ENCODE measurements around the gene CDKN2AIP.
A peak's percentile ranks its signal among the peaks of the same experiment; 100 is the strongest.

The CDKN2AIP gene

DNA sequence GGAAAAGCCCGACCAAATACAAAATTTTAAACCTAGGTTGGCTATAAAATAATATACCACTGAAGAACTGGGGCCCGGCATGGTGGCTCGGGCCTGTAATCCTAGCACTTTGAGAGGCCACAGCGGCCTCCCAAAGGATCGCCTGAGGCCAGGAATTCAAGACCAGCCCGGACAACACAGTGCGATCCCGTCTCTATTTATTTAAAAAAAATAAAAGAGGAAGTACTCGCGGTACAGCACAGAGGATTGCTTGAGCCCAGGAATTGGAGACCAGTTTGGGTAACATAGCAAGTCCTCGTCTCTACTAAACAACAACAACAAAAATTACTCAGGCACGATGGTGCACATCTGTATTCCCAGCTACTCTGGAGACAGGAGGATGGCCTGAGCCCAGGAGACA is 44.8 kb upstream of the CDKN2AIP start:
- H3K4me3 ChIP-seq (ENCODE audit: low read length), result no peak overlapping the region
- no peak for DNase-seq (ENCODE audit: low read depth)
- TF ChIP-seq, protein P1, sequence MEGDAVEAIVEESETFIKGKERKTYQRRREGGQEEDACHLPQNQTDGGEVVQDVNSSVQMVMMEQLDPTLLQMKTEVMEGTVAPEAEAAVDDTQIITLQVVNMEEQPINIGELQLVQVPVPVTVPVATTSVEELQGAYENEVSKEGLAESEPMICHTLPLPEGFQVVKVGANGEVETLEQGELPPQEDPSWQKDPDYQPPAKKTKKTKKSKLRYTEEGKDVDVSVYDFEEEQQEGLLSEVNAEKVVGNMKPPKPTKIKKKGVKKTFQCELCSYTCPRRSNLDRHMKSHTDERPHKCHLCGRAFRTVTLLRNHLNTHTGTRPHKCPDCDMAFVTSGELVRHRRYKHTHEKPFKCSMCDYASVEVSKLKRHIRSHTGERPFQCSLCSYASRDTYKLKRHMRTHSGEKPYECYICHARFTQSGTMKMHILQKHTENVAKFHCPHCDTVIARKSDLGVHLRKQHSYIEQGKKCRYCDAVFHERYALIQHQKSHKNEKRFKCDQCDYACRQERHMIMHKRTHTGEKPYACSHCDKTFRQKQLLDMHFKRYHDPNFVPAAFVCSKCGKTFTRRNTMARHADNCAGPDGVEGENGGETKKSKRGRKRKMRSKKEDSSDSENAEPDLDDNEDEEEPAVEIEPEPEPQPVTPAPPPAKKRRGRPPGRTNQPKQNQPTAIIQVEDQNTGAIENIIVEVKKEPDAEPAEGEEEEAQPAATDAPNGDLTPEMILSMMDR (IDR thresholded peaks at IDR 0.05; ENCODE audit: insufficient read depth, low read depth, low read length, missing control alignments), result no peak

DNA sequence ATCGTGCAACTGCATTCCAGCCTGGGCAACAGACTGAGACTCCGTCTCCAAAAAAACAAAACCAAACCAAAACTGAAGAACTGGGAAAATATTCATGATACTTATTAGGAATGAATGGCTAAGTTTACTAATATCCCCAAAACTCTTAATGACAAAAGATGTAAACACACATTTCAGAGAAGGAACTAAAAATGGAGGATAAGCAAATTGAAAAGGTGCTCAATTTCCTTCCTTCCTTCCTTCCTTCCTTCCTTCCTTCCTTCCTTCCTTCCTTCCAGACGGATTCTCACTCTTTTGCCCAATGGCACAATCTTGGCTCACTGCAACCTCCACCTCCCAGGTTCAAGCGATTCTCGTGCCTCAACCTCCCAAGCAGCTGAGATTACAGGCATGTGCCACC is 44.4 kb upstream of the CDKN2AIP start:
- no peak for DNase-seq (ENCODE audit: low read depth)
- H3K4me3 ChIP-seq (ENCODE audit: low read length), result no peak overlapping the region
- TF ChIP-seq, protein P1 (IDR thresholded peaks at IDR 0.05; ENCODE audit: insufficient read depth, low read depth, low read length, missing control alignments), result no peak

DNA sequence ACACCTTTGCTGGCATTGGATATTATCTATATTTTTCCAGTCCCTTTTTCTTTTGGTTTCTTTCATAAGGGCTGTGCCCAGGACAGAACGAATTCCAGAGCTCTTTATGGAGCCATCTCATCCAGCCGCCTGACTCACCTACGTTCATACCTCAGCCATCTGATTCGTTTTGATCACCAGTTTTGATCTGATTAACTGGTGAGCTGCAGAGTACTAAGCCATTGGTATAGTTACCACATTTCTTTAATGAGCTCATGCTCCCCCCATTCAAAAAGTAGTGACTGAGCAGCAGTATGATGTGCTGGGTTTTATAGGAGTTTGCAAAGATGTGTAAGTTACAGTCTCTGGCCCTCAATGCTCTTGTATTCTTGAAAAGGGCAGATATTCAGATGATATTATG is 43.0 kb upstream of the CDKN2AIP start:
- DNase-seq (ENCODE audit: low read depth), result peak; percentile 11
- TF ChIP-seq, protein P1 (IDR thresholded peaks at IDR 0.05; ENCODE audit: insufficient read depth, low read depth, low read length, missing control alignments), result no peak
- no peak overlapping the region for H3K4me3 ChIP-seq (ENCODE audit: low read length)

DNA sequence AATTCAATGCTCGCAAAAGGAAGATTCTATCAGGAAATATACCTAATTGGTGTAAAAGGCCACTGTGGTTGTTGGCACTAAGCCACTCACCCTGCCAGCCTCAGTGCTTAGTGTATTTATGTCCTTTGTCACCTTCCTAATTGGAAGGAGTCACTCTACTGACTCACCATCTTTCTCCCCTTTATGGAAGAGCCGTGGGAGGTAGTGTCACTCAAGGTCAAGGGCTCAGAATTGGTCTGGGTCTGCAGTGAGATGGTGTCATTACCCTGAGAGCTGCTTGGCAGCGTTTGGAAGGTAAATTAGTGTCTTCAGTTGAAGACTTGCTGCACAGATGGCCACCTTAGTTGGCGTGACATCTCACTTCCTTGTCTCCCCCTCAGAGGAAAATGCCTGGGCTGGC is 41.7 kb upstream of the CDKN2AIP start:
- TF ChIP-seq, protein P1 (IDR thresholded peaks at IDR 0.05; ENCODE audit: insufficient read depth, low read depth, low read length, missing control alignments), result no peak
- no peak overlapping the region for H3K4me3 ChIP-seq (ENCODE audit: low read length)
- no peak for DNase-seq (ENCODE audit: low read depth)

DNA sequence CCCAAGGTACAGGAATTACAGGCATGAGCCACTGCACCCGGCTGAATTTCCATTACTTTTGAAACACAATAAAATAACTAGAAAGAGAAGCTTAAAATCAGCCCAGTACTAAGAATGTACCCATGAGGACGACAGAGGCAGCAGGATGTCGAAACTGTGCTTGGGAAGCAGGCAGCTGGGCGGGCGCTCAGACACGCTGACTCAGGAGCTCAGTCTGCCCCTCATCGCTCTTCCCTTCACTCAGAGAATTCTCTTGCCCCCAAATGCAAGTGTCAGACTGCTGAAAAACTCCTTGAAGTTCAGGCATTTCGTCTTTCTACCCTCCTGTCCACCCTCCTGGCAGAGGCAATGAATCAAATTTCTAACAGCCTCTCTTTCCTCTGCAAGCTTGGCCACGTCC is 41.0 kb upstream of the CDKN2AIP start:
- TF ChIP-seq, protein P1 (IDR thresholded peaks at IDR 0.05; ENCODE audit: insufficient read depth, low read depth, low read length, missing control alignments), result no peak
- no peak overlapping the region for H3K4me3 ChIP-seq (ENCODE audit: low read length)
- no peak for DNase-seq (ENCODE audit: low read depth)

DNA sequence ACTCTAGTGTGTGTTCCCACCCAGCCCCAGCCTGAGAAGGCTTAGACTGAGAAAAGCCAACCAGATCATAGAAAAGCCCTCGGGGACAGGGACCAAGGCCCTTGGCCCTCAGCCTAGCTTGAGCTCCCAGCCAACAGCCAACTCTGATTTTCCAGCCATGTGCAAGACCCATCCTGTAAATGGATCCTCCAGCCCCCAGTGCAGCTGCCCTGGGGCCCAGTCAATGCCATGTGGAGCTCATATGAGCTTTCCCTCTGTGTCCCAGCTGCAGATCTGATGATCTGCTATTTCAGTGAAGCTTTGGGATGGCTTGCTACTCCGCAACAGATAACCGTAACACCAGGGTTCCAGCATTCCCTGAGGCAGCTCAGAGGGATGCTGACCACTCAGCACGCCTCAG is 40.5 kb upstream of the CDKN2AIP start:
- TF ChIP-seq, protein P1 (IDR thresholded peaks at IDR 0.05; ENCODE audit: insufficient read depth, low read depth, low read length, missing control alignments), result no peak

DNA sequence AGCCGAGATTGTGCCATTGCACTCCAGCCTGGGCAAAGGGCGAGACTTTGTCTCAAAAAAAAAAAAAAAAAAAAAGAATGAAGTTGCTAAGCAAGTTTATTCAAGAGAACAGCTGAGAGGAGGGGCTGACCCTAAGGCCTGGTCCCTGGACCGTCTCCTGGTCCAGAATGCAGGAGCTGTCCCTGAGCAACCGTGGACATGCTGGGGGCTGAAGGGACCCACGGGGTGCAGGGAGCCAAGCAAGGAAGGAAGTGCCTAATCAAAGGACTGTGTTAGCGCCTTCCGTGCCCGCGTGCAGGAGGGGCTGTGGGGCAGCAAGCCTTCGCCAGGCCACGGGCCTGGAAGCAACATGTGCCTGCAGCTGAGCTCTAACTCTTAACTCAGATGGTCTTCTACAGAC is 39.1 kb upstream of the CDKN2AIP start:
- TF ChIP-seq, protein P1 (IDR thresholded peaks at IDR 0.05; ENCODE audit: insufficient read depth, low read depth, low read length, missing control alignments), result no peak

More for the DNA sequence above, 40.5 kb upstream of the CDKN2AIP start:
- DNase-seq (ENCODE audit: low read depth), result no peak
- no peak overlapping the region for H3K4me3 ChIP-seq (ENCODE audit: low read length)

More for the DNA sequence above, 39.1 kb upstream of the CDKN2AIP start:
- DNase-seq (ENCODE audit: low read depth), result no peak
- H3K4me3 ChIP-seq (ENCODE audit: low read length), result no peak overlapping the region
